A549 (cell line): Measurements from ENCODE around the gene ATP1B3. TPM values are rescaled to one million over a fixed set of nuclear protein-coding genes. Genes with fewer than 3 reads are reported as not detected.

Source experiments
- ATAC-seq, 2 experiments: fragments of 200-7000 bp in 1 of 2; fragments of >200 bp in 1 of 2; cut with Nextera tagmentation in 1 of 2; cut with Tn5 transposase in 1 of 2; 3 replicates each; pipeline versions ENCODE4 v1.8.0 to v1.9.1; 2018 to 2020; ENCODE audit warnings: mild to moderate bottlenecking in 1 of 2, moderate library complexity in 1 of 2
- CTCF ChIA-PET: fragments of 300-600 bp; sonication (Branson Sonifier 250); formaldehyde crosslinking; extraction: SDS; loops from one replicate; lab custom pipeline; 2021; ENCODE audit warnings: antibody characterized with exemption, inconsistent platforms; lab: Yijun Ruan, JAX
- POLR2A ChIA-PET: fragments of 350-600 bp; formaldehyde crosslinking; extraction: SDS; loops from one replicate; lab custom pipeline; 2021; ENCODE audit warnings: antibody characterized with exemption, inconsistent platforms; lab: Yijun Ruan, JAX
- DNase-seq, 2 experiments: peaks; one replicate each; pipeline versions ENCODE4 v3.0.0 to v3.0.0-alpha.2; 2011 to 2016; ENCODE audit warnings: low read depth in 1 of 2, low spot score in 1 of 2
- FAIRE-seq: peaks from 2 replicates; lab custom pipeline; 2011; peaks lifted over from hg19 to GRCh38; lab: Jason Lieb, UNC
- H3K27ac ChIP-seq, 2 experiments: fragments of >200 bp; sonication (Bioruptor Twin); formaldehyde crosslinking; 3 replicates each; pipeline ENCODE4 v1.5.1; 2016 to 2017
- H3K4me1 ChIP-seq: fragments of >200 bp; sonication (Bioruptor Twin); formaldehyde crosslinking; 3 replicates; pipeline ENCODE4 v1.6.1; 2016
- H3K4me2 ChIP-seq: fragments of >200 bp; sonication (Bioruptor Twin); formaldehyde crosslinking; 3 replicates; pipeline ENCODE4 v1.6.1; 2016
- H3K4me3 ChIP-seq: fragments of >200 bp; sonication (Bioruptor Twin); formaldehyde crosslinking; 3 replicates; pipeline ENCODE4 v1.5.1; 2016
- H3K9me3 ChIP-seq: fragments of >200 bp; sonication (Bioruptor Twin); formaldehyde crosslinking; 3 replicates; pipeline ENCODE4 v1.6.1; 2016
- BCL3 ChIP-seq: fragments of >200 bp; sonication (Bioruptor Twin); formaldehyde crosslinking; IDR thresholded peaks from 3 replicates; pipeline ENCODE4 v1.6.1; 2016
- BHLHE40 ChIP-seq: IDR thresholded peaks from 2 replicates; pipeline ENCODE4 v1.6.1; 2012; ENCODE audit warnings: low read depth, low read length, inconsistent platforms
- CBX8 ChIP-seq: fragments of 200-600 bp; sonication (generic); IDR thresholded peaks from 2 replicates; pipeline ENCODE4 v1.6.1; 2016
- CHD4 ChIP-seq: fragments of 200-600 bp; sonication (generic); IDR thresholded peaks from 2 replicates; pipeline ENCODE4 v1.6.1; 2016; ENCODE audit warnings: antibody characterized with exemption, mild to moderate bottlenecking, borderline replicate concordance
- EHF ChIP-seq: fragments of 250-450 bp; sonication (Bioruptor Pico); IDR thresholded peaks from 2 replicates; pipeline ENCODE4 v1.5.0; 2020; ENCODE audit warnings: mild to moderate bottlenecking
- EHMT2 ChIP-seq: fragments of 200-600 bp; sonication (generic); IDR thresholded peaks from 2 replicates; pipeline ENCODE4 v1.6.1; 2016; ENCODE audit warnings: antibody characterized with exemption, low read depth, mild to moderate bottlenecking, moderate library complexity
- ELK1 ChIP-seq: fragments of 150-350 bp; IDR thresholded peaks from 2 replicates; pipeline ENCODE4 v1.6.1; 2014; ENCODE audit warnings: low read depth, mild to moderate bottlenecking, low read length
- GATA3 ChIP-seq: IDR thresholded peaks from 2 replicates; pipeline ENCODE4 v1.6.1; 2012; ENCODE audit warnings: borderline replicate concordance
- HDAC2 ChIP-seq: fragments of 200-600 bp; sonication (generic); IDR thresholded peaks from 2 replicates; pipeline ENCODE4 v1.6.1; 2016
- HOXB13 ChIP-seq: fragments of 250-450 bp; sonication (Bioruptor Pico); IDR thresholded peaks from 2 replicates; pipeline ENCODE4 v1.5.0; 2020; ENCODE audit warnings: low read depth, mild to moderate bottlenecking, moderate library complexity
- JUN ChIP-seq, 2 experiments: fragments of >200 bp; sonication (Bioruptor Twin); formaldehyde crosslinking; IDR thresholded peaks; 2 replicates in 1 of 2; 3 replicates in 1 of 2; pipeline ENCODE4 v1.6.1; 2016 to 2017
- KDM1A ChIP-seq: fragments of 200-600 bp; sonication (generic); IDR thresholded peaks from 2 replicates; pipeline ENCODE4 v1.6.1; 2016; ENCODE audit warnings: low read depth, mild to moderate bottlenecking
- MAZ ChIP-seq: fragments of 150-350 bp; IDR thresholded peaks from 2 replicates; pipeline ENCODE4 v1.6.1; 2014; ENCODE audit warnings: antibody characterized with exemption, low read depth, low read length, borderline replicate concordance
- MYC ChIP-seq: IDR thresholded peaks from 2 replicates; pipeline ENCODE4 v1.6.1; 2012; ENCODE audit warnings: mild to moderate bottlenecking, inconsistent platforms, low read length, improper control_type of control experiment, borderline replicate concordance
- PHF8 ChIP-seq: fragments of 200-600 bp; sonication (generic); IDR thresholded peaks from 2 replicates; pipeline ENCODE4 v1.6.1; 2016; ENCODE audit warnings: low read depth, mild to moderate bottlenecking, antibody characterized with exemption, moderate library complexity, borderline replicate concordance
- POLR2A ChIP-seq: IDR thresholded peaks from 2 replicates; pipeline ENCODE4 v1.6.1; 2012; ENCODE audit warnings: mild to moderate bottlenecking, low read length
- RAD21 ChIP-seq, 2 experiments: fragments of >200 bp in 1 of 2; sonication (Bioruptor Twin) in 1 of 2; formaldehyde crosslinking in 1 of 2; IDR thresholded peaks in 1 of 2; conservative IDR thresholded peaks in 1 of 2; 2 replicates in 1 of 2; 3 replicates in 1 of 2; pipeline ENCODE4 v1.6.1; 2012 to 2018; ENCODE audit warnings: inconsistent platforms in 1 of 2
- REST ChIP-seq: fragments of 200-600 bp; sonication (generic); IDR thresholded peaks from 2 replicates; pipeline ENCODE4 v1.6.1; 2016; ENCODE audit warnings: antibody characterized with exemption, mild to moderate bottlenecking, moderate library complexity
- RFX5 ChIP-seq: fragments of 450-650 bp; IDR thresholded peaks from 2 replicates; pipeline ENCODE4 v1.7.1; 2014; ENCODE audit warnings: antibody characterized with exemption, mild to moderate bottlenecking, moderate library complexity
- RNF2 ChIP-seq: fragments of 200-600 bp; sonication (generic); IDR thresholded peaks from 2 replicates; pipeline ENCODE4 v1.6.1; 2016; ENCODE audit warnings: low read depth, mild to moderate bottlenecking, antibody characterized with exemption, moderate library complexity, borderline replicate concordance
- SMC3 ChIP-seq: fragments of >200 bp; sonication (Bioruptor Twin); formaldehyde crosslinking; IDR thresholded peaks from 3 replicates; pipeline ENCODE4 v1.6.1; 2018; ENCODE audit warnings: inconsistent platforms
- TP53 ChIP-seq: fragments of 250-450 bp; sonication (Bioruptor Pico); IDR thresholded peaks from 2 replicates; pipeline ENCODE4 v1.5.0; 2021; ENCODE audit warnings: mild to moderate bottlenecking, moderate library complexity
- ZNF302 ChIP-seq: fragments of 250-450 bp; sonication (Bioruptor Pico); IDR thresholded peaks from 2 replicates; pipeline ENCODE4 v1.9.0; 2021; ENCODE audit warnings: inconsistent platforms, mild to moderate bottlenecking, moderate library complexity
- ZSCAN20 ChIP-seq: fragments of 250-450 bp; sonication (Bioruptor Pico); IDR thresholded peaks from 2 replicates; pipeline ENCODE4 v1.8.0; 2022; ENCODE audit warnings: mild to moderate bottlenecking, moderate library complexity
- WGBS: methylation state at CpG from one replicate; pipeline ENCODE4 v1.1.6; 2017; ENCODE audit errors: missing lambda C conversion rate; 5-methylcytosine and 5-hydroxymethylcytosine counted together
- polyA minus RNA-seq: library from RNA; depleted of rRNA, polyadenylated mRNA; stranded (reverse); fragments of >200 nt; gene quantifications from 2 replicates; pipeline ENCODE4 v1.2.3, GENCODE V29; 2011; rRNA and poly(A)+ RNA removed
- polyA plus RNA-seq, 4 experiments: library from polyadenylated mRNA; depleted of rRNA in 3 of 4; stranded (reverse); fragments of >200 nt; fragmentation: RNase III in 1 of 4; extraction: RNeasy Plus Mini Kit Qiagen cat#74134 plus additional on column Dnase treatment in 1 of 4; gene quantifications; 2 replicates in 3 of 4; 3 replicates in 1 of 4; pipeline ENCODE4 v1.2.3, GENCODE V29; 2011 to 2017
- TF ChIP-seq, protein P1 (sequence below): IDR thresholded peaks from 2 replicates; pipeline ENCODE4 v1.6.1; 2012
- TF ChIP-seq, protein P2 (sequence below): fragments of >200 bp; sonication (Bioruptor Twin); formaldehyde crosslinking; IDR thresholded peaks from 2 replicates; pipeline ENCODE4 v1.6.1; 2016

The ATP1B3 gene
- 292 and 306 TPM in 2 replicates for polyA plus RNA-seq (2011; rRNA removed)
- polyA plus RNA-seq (2012; cell fraction: cytosol; rRNA removed), result 80.0 and 109 TPM in 2 replicates
- 45.8 and 79.9 TPM in 2 replicates for polyA plus RNA-seq (2012; cell fraction: nucleus; rRNA removed)
- polyA plus RNA-seq (2017; fragmentation: RNase III; extraction: RNeasy Plus Mini Kit Qiagen cat#74134 plus additional on column Dnase treatment), result 207 to 230 TPM (median 226 TPM) in 3 replicates
- polyA minus RNA-seq, result 93.5 and 111 TPM in 2 replicates

DNA sequence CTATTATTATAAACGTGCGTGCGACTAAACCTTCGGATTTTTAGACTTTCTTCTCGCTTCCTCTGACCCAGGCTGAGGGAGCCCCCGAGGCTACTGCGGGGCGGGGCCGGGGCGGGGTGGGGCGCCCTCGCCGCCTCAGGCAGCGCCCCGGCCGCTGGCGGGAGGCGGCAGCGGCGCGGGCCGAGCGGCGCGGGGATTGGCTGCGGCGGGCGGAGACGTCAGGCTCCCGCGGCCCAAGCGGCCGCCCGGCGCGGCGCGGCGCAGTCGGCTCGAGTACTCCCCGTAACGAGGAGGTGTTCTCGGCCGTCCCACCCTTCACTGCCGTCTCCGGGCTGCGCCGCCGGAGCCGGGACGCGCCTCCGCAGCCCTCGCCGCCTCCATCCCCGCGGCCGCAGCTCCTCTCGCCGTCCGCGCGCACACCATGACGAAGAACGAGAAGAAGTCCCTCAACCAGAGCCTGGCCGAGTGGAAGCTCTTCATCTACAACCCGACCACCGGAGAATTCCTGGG is at the start of gene ATP1B3:
TSS of gene ATP1B3 (plus strand) at position 263 of the 510 bp plus-strand sequence. CDS start at position 422, 159 bp downstream.
- no peak for FAIRE-seq
- ATAC-seq, result peak; percentile 82 to 84
- Histone ChIP-seq H3K4me2 (peak within 1 kb of the TSS; percentile 94), H3K4me1 (peaks cover 21% of the 10 kb centered on the region), H3K4me3 (peak within 1 kb of the TSS; percentile 92), H3K9me3 (no peaks in the 10 kb centered on the region), H3K27ac (peak within 1 kb of the TSS; percentile 91 to 95)
- ChIA-PET CTCF (interaction anchor here (0.7 to 2.2 kb wide), 3 partner anchors 125 to 574 kb away, joined by 3 to 7 read pairs (median 4); partner anchors contain the start of gene RNF7), POLR2A (interaction anchor here (0.6 to 1.2 kb wide), 5 partner anchors 17 to 390 kb away, joined by 3 to 8 read pairs (median 4); partner anchors contain the start of genes RASA2 and RNF7)
- under 1% methylated on average over 22 of the region's 69 CpGs for WGBS
- peak; percentile 71 to 82 for DNase-seq
- TF ChIP-seq HOXB13 (CRISPR knock-in tag) (no peak), TP53 (CRISPR knock-in tag) (no peak), RNF2 (no peak), BHLHE40 (no peak), MYC (peak; percentile 13; the same call in 1 of the 2 replicates), KDM1A (no peak), CBX8 (no peak), EHMT2 (no peak), EHF (no peak), MAZ (no peak), HDAC2 (no peak), GATA3 (no peak), POLR2A (peak; percentile 99), ZSCAN20 (CRISPR knock-in tag) (no peak), RFX5 (no peak), ELK1 (no peak), REST (no peak), BCL3 (peak; percentile 91; the same call in 2 of the 3 replicates), CHD4 (no peak), RAD21 (conservative IDR thresholded peaks at IDR 0.05 in 1 of 2, IDR thresholded peaks at IDR 0.05 in 1 of 2) (no peak), PHF8 (peak; percentile 28; the same call in 1 of the 2 replicates), ZNF302 (CRISPR knock-in tag) (no peak), JUN (IDR thresholded peaks at IDR 0.05) (peak; percentile 67 to 78; a peak in 4 of 5 replicates), SMC3 (no peak)
- TF ChIP-seq, protein P1, sequence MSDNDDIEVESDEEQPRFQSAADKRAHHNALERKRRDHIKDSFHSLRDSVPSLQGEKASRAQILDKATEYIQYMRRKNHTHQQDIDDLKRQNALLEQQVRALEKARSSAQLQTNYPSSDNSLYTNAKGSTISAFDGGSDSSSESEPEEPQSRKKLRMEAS, result 0 out of 2 replicates have a peak, but pooled peaks have one; percentile 20
- TF ChIP-seq, protein P2, sequence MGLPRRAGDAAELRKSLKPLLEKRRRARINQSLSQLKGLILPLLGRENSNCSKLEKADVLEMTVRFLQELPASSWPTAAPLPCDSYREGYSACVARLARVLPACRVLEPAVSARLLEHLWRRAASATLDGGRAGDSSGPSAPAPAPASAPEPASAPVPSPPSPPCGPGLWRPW, result no peak
